Hepatocyte (in vitro differentiated cells): ENCODE data around the gene HOXB6. TPM values are rescaled to one million over a fixed set of nuclear protein-coding genes. Genes with fewer than 3 reads are reported as not detected.

ENCODE experiments used
- DNase-seq: peaks from one replicate; pipeline ENCODE4 v3.0.0-alpha.2; 2016; ENCODE audit warnings: low spot score
- H2AFZ ChIP-seq: fragments of 200-600 bp; sonication (generic); 2 replicates; pipeline ENCODE4 v1.6.0; 2016; ENCODE audit warnings: antibody characterized with exemption, mild to moderate bottlenecking
- H3K27ac ChIP-seq: fragments of 200-600 bp; sonication (generic); 2 replicates; pipeline ENCODE4 v1.5.1; 2016; ENCODE audit warnings: mild to moderate bottlenecking
- H3K27me3 ChIP-seq: fragments of 200-600 bp; sonication (generic); 2 replicates; pipeline ENCODE4 v1.6.1; 2016
- H3K36me3 ChIP-seq: fragments of 200-600 bp; sonication (generic); replicated peaks from 2 replicates; pipeline ENCODE4 v1.5.1; 2016; ENCODE audit warnings: low read depth; ENCODE audit not compliant: insufficient read depth
- H3K4me1 ChIP-seq: fragments of 200-600 bp; sonication (generic); 2 replicates; pipeline ENCODE4 v1.5.1; 2016; ENCODE audit warnings: mild to moderate bottlenecking, moderate library complexity; ENCODE audit not compliant: insufficient read depth
- H3K4me2 ChIP-seq: fragments of 200-600 bp; sonication (generic); 2 replicates; pipeline ENCODE4 v1.6.0; 2016
- H3K4me3 ChIP-seq: fragments of 200-600 bp; sonication (generic); 2 replicates; pipeline ENCODE4 v1.5.1; 2016; ENCODE audit warnings: mild to moderate bottlenecking
- H3K79me2 ChIP-seq: fragments of 200-600 bp; sonication (generic); 2 replicates; pipeline ENCODE4 v1.6.0; 2017; ENCODE audit warnings: mild to moderate bottlenecking
- H3K9me2 ChIP-seq: fragments of 200-600 bp; sonication (generic); replicated peaks from 2 replicates; pipeline ENCODE4 v1.6.0; 2017; ENCODE audit warnings: mild to moderate bottlenecking; ENCODE audit not compliant: insufficient read depth
- H3K9me3 ChIP-seq: fragments of 200-600 bp; sonication (generic); 2 replicates; pipeline ENCODE4 v1.5.1; 2016; ENCODE audit warnings: low read depth, mild to moderate bottlenecking
- H4K20me1 ChIP-seq: fragments of 200-600 bp; sonication (generic); 2 replicates; pipeline ENCODE4 v1.6.0; 2016; ENCODE audit warnings: mild to moderate bottlenecking; ENCODE audit not compliant: insufficient read depth, poor library complexity, severe bottlenecking
- CTCF ChIP-seq: fragments of 200-600 bp; sonication (generic); IDR thresholded peaks from 2 replicates; pipeline ENCODE4 v1.5.1; 2016; ENCODE audit warnings: antibody characterized with exemption, mild to moderate bottlenecking; ENCODE audit not compliant: poor library complexity
- EZH2 ChIP-seq: fragments of 200-600 bp; sonication (generic); IDR thresholded peaks from 2 replicates; pipeline ENCODE4 v1.6.1; 2016; ENCODE audit warnings: antibody characterized with exemption, mild to moderate bottlenecking, borderline replicate concordance
- EZH2phosphoT487 ChIP-seq: fragments of 200-600 bp; sonication (generic); IDR thresholded peaks from one replicate; pipeline ENCODE4 v1.6.1; 2018; ENCODE audit warnings: antibody characterized with exemption, mild to moderate bottlenecking, low read depth, moderate library complexity; ENCODE audit not compliant: unreplicated experiment, severe bottlenecking
- WGBS: methylation state at CpG from one replicate; pipeline ENCODE4 v1.1.6; 2016; ENCODE audit warnings: low lambda C conversion rate; ENCODE audit errors: missing lambda C conversion rate; 5-methylcytosine and 5-hydroxymethylcytosine counted together
- polyA plus RNA-seq: library from polyadenylated mRNA; unstranded; fragments of >200 nt; fragmentation: Nextera tagmentation; extraction: Ambion mirVana; gene quantifications from 2 replicates; pipeline ENCODE4 v1.2.1, GENCODE V29; 2016
- total RNA-seq: library from RNA; depleted of rRNA; stranded (reverse); fragments of >200 nt; gene quantifications from 2 replicates; pipeline ENCODE4 v1.2.3, GENCODE V29; 2014

Gene HOXB6
- total and polyA plus RNA-seq, 2 experiments from 2014 or later: 4.8 to 7.7 TPM

GRCh38 chr17:48586355-48587258 is 18.2 kb downstream of the HOXB6 start:
- Histone ChIP-seq H3K4me1 (peaks cover 9% of the 10 kb centered on the region), H3K4me3 (no peak overlapping the region), H3K9me3 (no peaks in the 10 kb centered on the region), H3K9me2 (no peaks in the 10 kb centered on the region), H2AFZ (peak overlapping the region; percentile 47), H3K27me3 (peaks cover 93% of the 10 kb centered on the region), H4K20me1 (no peaks in the 10 kb centered on the region), H3K27ac (peak overlapping the region; percentile 33), H3K36me3 (no peaks in the 10 kb centered on the region), H3K4me2 (peak overlapping the region; percentile 93), H3K79me2 (peaks cover 25% of the 10 kb centered on the region)
- 15% methylated on average over 34 of the region's 34 CpGs for WGBS
- no peak for DNase-seq
- TF ChIP-seq EZH2 (no peak), CTCF (no peak), EZH2phosphoT487 (no peak)

DNA sequence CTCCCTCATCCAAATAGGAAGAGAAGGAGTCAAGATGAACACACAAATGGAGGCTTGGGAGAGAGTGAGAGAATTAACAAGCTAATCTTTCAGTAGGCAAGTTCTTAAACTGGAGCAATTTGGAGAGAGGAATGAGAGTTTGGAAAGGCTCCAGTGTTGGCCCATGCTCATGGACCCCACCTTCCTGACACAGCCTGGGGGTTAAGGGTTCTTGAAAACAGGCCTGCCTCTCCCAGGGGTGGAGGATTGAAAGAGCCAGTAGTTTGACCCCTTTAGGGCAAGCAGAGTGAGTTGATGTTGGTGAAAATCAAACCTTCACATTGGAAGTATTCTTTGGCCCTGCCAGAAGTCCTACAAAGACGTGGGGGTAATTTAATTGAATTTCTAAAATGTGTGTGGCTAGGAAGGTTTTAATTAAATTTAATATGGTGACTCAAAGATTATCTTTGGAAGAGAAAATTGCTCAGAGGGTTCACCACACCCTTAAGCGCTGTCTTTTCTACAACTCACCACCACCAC is 20.5 kb downstream of the HOXB6 start:
- Histone ChIP-seq H3K4me1 (peaks cover 18% of the 10 kb centered on the region), H3K27ac (no peak overlapping the region), H3K36me3 (no peaks in the 10 kb centered on the region), H3K9me3 (no peaks in the 10 kb centered on the region), H4K20me1 (no peaks in the 10 kb centered on the region), H3K9me2 (no peaks in the 10 kb centered on the region), H2AFZ (no peak overlapping the region), H3K4me3 (no peak overlapping the region), H3K27me3 (peaks cover 94% of the 10 kb centered on the region), H3K79me2 (peaks cover 34% of the 10 kb centered on the region), H3K4me2 (peak overlapping the region; percentile 93)
- TF ChIP-seq EZH2 (no peak), CTCF (no peak), EZH2phosphoT487 (no peak)
- DNase-seq: no peak
- WGBS: 36% methylated on average over 2 of the region's 2 CpGs

DNA sequence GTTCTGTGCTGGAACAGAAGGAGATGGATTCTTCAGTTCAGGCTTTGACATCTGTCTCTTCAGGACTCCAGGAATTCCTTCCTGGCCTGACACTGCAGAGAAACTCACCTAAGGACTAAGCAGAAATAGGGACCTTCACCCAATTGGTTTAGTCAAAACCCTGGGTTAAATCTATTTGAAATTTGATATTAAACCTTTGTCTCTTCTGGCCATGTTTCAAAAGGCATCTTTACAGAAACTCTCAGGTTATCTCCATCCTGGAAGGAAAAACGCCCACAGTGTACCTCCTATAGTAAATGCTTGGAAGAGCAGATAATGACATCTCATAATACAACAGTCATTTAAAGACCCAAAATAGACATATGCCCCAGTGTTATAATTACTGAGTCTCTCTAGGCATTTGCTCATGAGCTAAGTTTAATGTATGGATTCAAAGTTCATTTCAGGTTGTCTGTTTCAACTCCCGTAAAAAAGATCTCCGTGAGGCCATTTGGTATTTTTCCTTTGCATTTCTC is 21.0 kb downstream of the HOXB6 start:
- H3K4me2 ChIP-seq: no peak overlapping the region
- H3K27ac ChIP-seq: no peak overlapping the region
- no peaks in the 10 kb centered on the region for H3K36me3 ChIP-seq
- peaks cover 38% of the 10 kb centered on the region for H3K79me2 ChIP-seq
- H2AFZ ChIP-seq: no peak overlapping the region
- DNase-seq: no peak
- no peaks in the 10 kb centered on the region for H3K9me3 ChIP-seq
- H4K20me1 ChIP-seq: no peaks in the 10 kb centered on the region
- 55% methylated on average over 3 of the region's 3 CpGs for WGBS
- no peak overlapping the region for H3K4me3 ChIP-seq
- H3K4me1 ChIP-seq: peaks cover 18% of the 10 kb centered on the region
- TF ChIP-seq CTCF (no peak), EZH2phosphoT487 (peak; percentile 32)
- H3K9me2 ChIP-seq: no peaks in the 10 kb centered on the region
- H3K27me3 ChIP-seq: peaks cover 94% of the 10 kb centered on the region
